Parietal lobe (tissue), 1 donor: ENCODE data around the gene ATG4A. TPM values are rescaled to one million over a fixed set of nuclear protein-coding genes. Genes with fewer than 3 reads are reported as not detected.

Experiments used
- total RNA-seq: library from RNA; depleted of rRNA; stranded (reverse); fragments of >200 nt; gene quantifications from one replicate; pipeline ENCODE4 v1.2.3, GENCODE V29; 2014

Gene ATG4A, protein sequence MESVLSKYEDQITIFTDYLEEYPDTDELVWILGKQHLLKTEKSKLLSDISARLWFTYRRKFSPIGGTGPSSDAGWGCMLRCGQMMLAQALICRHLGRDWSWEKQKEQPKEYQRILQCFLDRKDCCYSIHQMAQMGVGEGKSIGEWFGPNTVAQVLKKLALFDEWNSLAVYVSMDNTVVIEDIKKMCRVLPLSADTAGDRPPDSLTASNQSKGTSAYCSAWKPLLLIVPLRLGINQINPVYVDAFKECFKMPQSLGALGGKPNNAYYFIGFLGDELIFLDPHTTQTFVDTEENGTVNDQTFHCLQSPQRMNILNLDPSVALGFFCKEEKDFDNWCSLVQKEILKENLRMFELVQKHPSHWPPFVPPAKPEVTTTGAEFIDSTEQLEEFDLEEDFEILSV
- total RNA-seq, result 5.9 TPM

DNA sequence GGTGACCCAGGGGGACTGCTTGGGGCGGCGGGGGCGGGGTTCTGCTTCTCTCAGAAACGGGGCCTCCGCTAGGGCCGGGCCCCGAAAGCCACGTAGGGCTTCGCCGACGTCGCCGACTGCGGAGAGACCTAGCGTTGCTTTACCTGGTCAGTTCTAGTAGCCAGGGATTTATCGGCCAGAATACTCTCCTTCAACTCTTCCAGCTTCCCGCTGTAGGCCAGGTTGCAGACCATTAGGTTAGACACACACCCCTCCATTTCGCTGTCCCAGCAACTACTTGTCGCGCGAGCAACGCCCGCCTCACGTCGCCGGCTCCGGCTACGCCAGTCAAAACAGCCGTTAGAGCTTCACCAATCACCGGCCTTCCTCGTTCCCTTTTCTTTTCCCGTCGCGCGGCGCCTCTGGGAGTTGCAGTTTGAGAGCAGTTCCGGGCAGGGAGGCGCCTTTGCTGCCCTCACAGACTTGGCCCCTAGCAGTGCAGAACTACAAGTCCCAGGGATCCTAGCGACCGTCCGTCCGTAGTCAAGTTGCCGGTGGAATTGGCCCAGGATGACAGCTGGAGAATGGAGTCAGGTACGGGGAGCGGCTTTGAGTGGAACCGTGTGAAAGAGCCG, at the start of gene ATG4A, which contains the start of gene PSMD10:
Gene ATG4A (plus strand): TSS at position 515 of the 614 bp plus-strand sequence. CDS start 49 bp downstream, at position 564.
Gene PSMD10 (minus strand): TSS at position 279 of the 614 bp plus-strand sequence. CDS start 22 bp downstream, at position 257.

DNA sequence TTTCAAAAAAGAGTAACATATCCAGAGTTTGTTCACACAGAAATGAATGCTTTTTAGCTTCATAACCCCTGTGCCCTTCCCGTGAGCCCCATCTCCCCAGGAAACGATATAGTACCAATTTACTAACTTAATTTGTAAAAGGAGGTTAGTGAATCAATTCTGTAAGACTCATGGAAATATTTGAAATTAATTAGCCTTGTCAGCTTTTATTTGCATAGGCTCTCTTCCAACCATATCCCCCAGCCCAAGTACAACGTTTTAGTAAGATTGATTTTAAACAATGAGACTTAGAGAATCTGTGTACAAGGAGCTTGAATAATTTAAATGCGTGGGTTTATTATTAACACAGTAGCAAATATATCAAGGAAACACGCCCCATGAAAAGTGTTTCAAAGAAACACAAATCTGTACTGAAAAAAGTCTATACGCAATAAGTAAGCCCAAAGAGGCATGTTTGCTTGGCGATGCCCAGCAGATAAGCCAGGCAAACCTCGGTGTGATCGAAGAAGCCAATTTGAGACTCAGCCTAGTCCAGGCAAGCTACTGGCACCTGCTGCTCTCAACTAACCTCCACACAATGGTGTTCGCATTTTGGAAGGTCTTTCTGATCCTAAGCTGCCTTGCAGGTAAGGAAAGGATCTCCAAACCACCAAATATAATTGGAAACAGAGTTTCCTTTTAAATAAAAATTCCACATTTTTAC, 46.9 kb upstream of the ATG4A start, which contains the start of gene VSIG1:
Gene VSIG1 (plus strand): TSS at position 512 of the 703 bp plus-strand sequence. CDS start 66 bp downstream, at position 578.

Other genes starting within 250 kb of the ATG4A start
- not detected for gene TEX13B, start 109.4 kb upstream of the ATG4A start, total RNA-seq
- gene VSIG1, start 46.7 kb upstream of the ATG4A start, total RNA-seq, result 0.31 TPM
- gene PSMD10, start 236 bp upstream of the ATG4A start, total RNA-seq, result 76.4 TPM